ENCODE data around the gene CHCT1.

The CHCT1 gene

DNA sequence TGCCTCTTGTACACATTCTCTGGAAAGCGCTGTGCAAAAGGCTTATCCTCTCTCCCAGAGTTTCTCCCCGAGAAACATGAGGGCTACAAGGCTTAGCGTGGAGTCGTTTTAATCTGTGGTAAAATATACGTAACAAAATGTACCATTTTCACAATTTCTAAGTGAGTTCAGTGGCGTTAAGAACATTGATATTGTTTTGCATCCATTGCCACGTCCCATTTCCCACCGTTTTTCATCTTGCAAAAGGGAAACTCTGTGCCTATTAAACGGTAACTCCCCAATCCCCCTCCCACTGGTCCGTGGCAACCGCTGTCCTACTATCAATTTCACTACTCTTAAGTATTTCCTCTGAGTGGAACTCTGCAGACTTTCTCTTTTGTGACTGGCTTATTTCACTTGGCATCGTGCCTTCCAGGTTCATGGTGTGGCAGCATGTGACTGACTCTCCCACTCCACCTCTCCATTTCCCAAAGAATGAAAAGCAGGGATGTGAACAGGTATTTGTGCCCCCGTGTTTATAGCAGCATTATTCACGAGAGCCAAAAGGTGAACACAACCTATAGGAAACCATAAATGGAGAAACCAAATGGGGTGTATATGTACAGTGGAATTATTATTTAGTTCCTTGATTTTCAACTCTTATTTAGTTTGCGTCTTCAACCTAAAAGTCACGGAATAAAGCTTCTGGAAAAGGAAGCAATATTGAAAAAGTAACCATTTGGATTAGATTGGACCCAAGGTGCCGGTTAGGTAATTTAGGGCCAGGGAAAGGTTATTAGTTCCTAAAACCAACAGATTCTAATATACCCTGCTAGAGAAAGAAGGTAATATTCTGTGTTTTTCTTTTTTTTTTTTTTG is 29.2 kb upstream of the CHCT1 start:
- Histone ChIP-seq H3K27ac (peak overlapping the region; percentile 68), H3K27me3 (ENCODE audit: insufficient read depth, low read depth) (no peaks in the 10 kb centered on the region), H3K4me1 (ENCODE audit: low read depth, poor library complexity, severe bottlenecking) (peaks cover 18% of the 10 kb centered on the region), H4K20me1 (ENCODE audit: insufficient read depth) (no peaks in the 10 kb centered on the region), H3K79me2 (ENCODE audit: insufficient read depth, low read depth) (0 out of 2 replicates have a peak, but pooled peaks cover 12% of the 10 kb centered on the region), H3K9ac (peak overlapping the region; percentile 68), H3K4me3 (IDR thresholded peaks at IDR 0.05; ENCODE audit: insufficient read depth, low read depth, low read length) (peak overlapping the region; percentile 72), H3K36me3 (ENCODE audit: insufficient read depth) (no peaks in the 10 kb centered on the region), H2AFZ (ENCODE audit: low read depth) (peak overlapping the region; percentile 75), H3K4me2 (peak overlapping the region; percentile 67)
- TF ChIP-seq, protein P1, sequence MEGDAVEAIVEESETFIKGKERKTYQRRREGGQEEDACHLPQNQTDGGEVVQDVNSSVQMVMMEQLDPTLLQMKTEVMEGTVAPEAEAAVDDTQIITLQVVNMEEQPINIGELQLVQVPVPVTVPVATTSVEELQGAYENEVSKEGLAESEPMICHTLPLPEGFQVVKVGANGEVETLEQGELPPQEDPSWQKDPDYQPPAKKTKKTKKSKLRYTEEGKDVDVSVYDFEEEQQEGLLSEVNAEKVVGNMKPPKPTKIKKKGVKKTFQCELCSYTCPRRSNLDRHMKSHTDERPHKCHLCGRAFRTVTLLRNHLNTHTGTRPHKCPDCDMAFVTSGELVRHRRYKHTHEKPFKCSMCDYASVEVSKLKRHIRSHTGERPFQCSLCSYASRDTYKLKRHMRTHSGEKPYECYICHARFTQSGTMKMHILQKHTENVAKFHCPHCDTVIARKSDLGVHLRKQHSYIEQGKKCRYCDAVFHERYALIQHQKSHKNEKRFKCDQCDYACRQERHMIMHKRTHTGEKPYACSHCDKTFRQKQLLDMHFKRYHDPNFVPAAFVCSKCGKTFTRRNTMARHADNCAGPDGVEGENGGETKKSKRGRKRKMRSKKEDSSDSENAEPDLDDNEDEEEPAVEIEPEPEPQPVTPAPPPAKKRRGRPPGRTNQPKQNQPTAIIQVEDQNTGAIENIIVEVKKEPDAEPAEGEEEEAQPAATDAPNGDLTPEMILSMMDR (conservative IDR thresholded peaks at IDR 0.05; ENCODE audit: low read depth, low read length): no peak

- no peaks in the 10 kb centered on the region for H3K36me3 ChIP-seq (ENCODE audit: insufficient read depth)
- H3K27ac ChIP-seq: no peak overlapping the region
- peaks cover 18% of the 10 kb centered on the region for H3K4me1 ChIP-seq (ENCODE audit: low read depth, poor library complexity, severe bottlenecking)
- TF ChIP-seq, protein P1 (conservative IDR thresholded peaks at IDR 0.05; ENCODE audit: low read depth, low read length): no peak
- no peak overlapping the region for H3K4me3 ChIP-seq (IDR thresholded peaks at IDR 0.05; ENCODE audit: insufficient read depth, low read depth, low read length)
- no peak overlapping the region for H3K4me2 ChIP-seq
- H3K27me3 ChIP-seq (ENCODE audit: insufficient read depth, low read depth): no peaks in the 10 kb centered on the region
- H2AFZ ChIP-seq (ENCODE audit: low read depth): no peak overlapping the region
- 0 out of 2 replicates have a peak, but pooled peaks cover 12% of the 10 kb centered on the region for H3K79me2 ChIP-seq (ENCODE audit: insufficient read depth, low read depth)
- H3K9ac ChIP-seq: no peak overlapping the region
- H4K20me1 ChIP-seq (ENCODE audit: insufficient read depth): no peaks in the 10 kb centered on the region
Observed at GRCh38 chr17:60393840-60394723, 28.2 kb upstream of the CHCT1 start.

- H3K9ac ChIP-seq: no peak overlapping the region
- H3K4me1 ChIP-seq (ENCODE audit: low read depth, poor library complexity, severe bottlenecking): peaks cover 11% of the 10 kb centered on the region
- H3K27ac ChIP-seq: no peak overlapping the region
- no peaks in the 10 kb centered on the region for H4K20me1 ChIP-seq (ENCODE audit: insufficient read depth)
- TF ChIP-seq, protein P1 (conservative IDR thresholded peaks at IDR 0.05; ENCODE audit: low read depth, low read length): no peak
- H3K79me2 ChIP-seq (ENCODE audit: insufficient read depth, low read depth): 0 out of 2 replicates have a peak, but pooled peaks cover 7% of the 10 kb centered on the region
- H3K27me3 ChIP-seq (ENCODE audit: insufficient read depth, low read depth): no peaks in the 10 kb centered on the region
- H2AFZ ChIP-seq (ENCODE audit: low read depth): no peak overlapping the region
- H3K4me3 ChIP-seq (IDR thresholded peaks at IDR 0.05; ENCODE audit: insufficient read depth, low read depth, low read length): no peak overlapping the region
- no peaks in the 10 kb centered on the region for H3K36me3 ChIP-seq (ENCODE audit: insufficient read depth)
- H3K4me2 ChIP-seq: no peak overlapping the region
Observed at GRCh38 chr17:60395508-60396065, 26.7 kb upstream of the CHCT1 start.

GRCh38 chr17:60396412-60396811 is 25.9 kb upstream of the CHCT1 start:
- no peaks in the 10 kb centered on the region for H3K79me2 ChIP-seq (ENCODE audit: insufficient read depth, low read depth)
- H3K4me2 ChIP-seq: no peak overlapping the region
- H3K4me3 ChIP-seq (IDR thresholded peaks at IDR 0.05; ENCODE audit: insufficient read depth, low read depth, low read length): no peak overlapping the region
- peaks cover 7% of the 10 kb centered on the region for H3K4me1 ChIP-seq (ENCODE audit: low read depth, poor library complexity, severe bottlenecking)
- H3K9ac ChIP-seq: no peak overlapping the region
- H2AFZ ChIP-seq (ENCODE audit: low read depth): no peak overlapping the region
- H3K27me3 ChIP-seq (ENCODE audit: insufficient read depth, low read depth): no peaks in the 10 kb centered on the region
- TF ChIP-seq, protein P1 (conservative IDR thresholded peaks at IDR 0.05; ENCODE audit: low read depth, low read length): no peak
- no peak overlapping the region for H3K27ac ChIP-seq
- H3K36me3 ChIP-seq (ENCODE audit: insufficient read depth): no peaks in the 10 kb centered on the region
- H4K20me1 ChIP-seq (ENCODE audit: insufficient read depth): no peaks in the 10 kb centered on the region

Data from KMS-11 (cell line).